Mononuclear cell (primary cell): ENCODE results near the gene ZNF25. TPM values are rescaled to one million over a fixed set of nuclear protein-coding genes. Genes with fewer than 3 reads are reported as not detected.
"Not testable (repeated sequence)": the region's sequence is repeated elsewhere in the genome, so short reads cannot be mapped to it uniquely, and the experiment has no call there.

ENCODE experiments used
- H3K27me3 ChIP-seq: 2 replicates; pipeline ENCODE4 v1.6.0; 2011; ENCODE audit warnings: low read length, control low read depth; ENCODE audit not compliant: insufficient read depth
- H3K4me1 ChIP-seq: 2 replicates; pipeline ENCODE4 v1.5.1; 2011; ENCODE audit warnings: mild to moderate bottlenecking, low read length, control low read depth; ENCODE audit not compliant: insufficient read depth
- H3K4me3 ChIP-seq: 2 replicates; pipeline ENCODE4 v1.5.1; 2011; ENCODE audit warnings: mild to moderate bottlenecking, low read length, moderate library complexity
- H3K9me3 ChIP-seq: 2 replicates; pipeline ENCODE4 v1.5.1; 2011; ENCODE audit warnings: low read depth, mild to moderate bottlenecking, control low read depth, low read length
- total RNA-seq: library from RNA; depleted of rRNA; stranded (reverse); fragments of >200 nt; gene quantifications from one replicate; pipeline ENCODE4 v1.2.3, GENCODE V29; 2012

ZNF25 gene
- total RNA-seq: 7.9 TPM

- Histone ChIP-seq H3K27me3 (no peaks in the 10 kb centered on the region), H3K4me1 (peaks cover 9% of the 10 kb centered on the region), H3K4me3 (peak within 1 kb of the TSS; percentile 72), H3K9me3 (no peaks in the 10 kb centered on the region)
These were observed at the start of gene ZNF25 for GRCh38 chr10:37976091-37976879. Gene ZNF25 (minus strand): TSS chr10:37976647. CDS start chr10:37971722, 4,925 bp downstream.

DNA sequence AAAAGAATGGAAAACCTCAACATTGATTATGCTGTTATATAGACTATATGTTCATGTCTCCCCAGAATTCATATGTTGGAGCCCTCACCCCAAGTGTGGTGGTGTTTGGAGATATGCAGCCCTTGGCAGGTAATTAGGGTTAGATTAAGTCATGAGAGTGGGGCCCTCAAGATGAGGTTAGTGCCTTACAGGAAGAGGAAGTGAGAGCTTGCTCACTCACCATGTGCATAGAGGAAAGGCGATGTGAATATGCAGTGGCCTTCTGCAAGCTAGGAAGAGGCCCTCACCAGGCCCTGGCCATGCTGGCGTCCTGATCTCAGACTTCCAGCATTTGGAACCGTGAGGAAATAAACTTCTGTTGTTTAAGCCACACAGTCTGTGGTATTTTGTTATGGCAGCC, 48.8 kb upstream of the ZNF25 start:
- H3K4me3 ChIP-seq: no peak overlapping the region
- H3K9me3 ChIP-seq: no peaks in the 10 kb centered on the region
- H3K4me1 ChIP-seq: peaks cover 4% of the 10 kb centered on the region
- H3K27me3 ChIP-seq: no peaks in the 10 kb centered on the region

- not testable (repeated sequence) for H3K4me3 ChIP-seq, H3K4me1 ChIP-seq
These were observed 42.7 kb upstream of the ZNF25 start for GRCh38 chr10:38019124-38019523.

GRCh38 chr10:38016354-38016753, 39.9 kb upstream of the ZNF25 start:
- peaks cover 8% of the 10 kb centered on the region for H3K4me1 ChIP-seq
- H3K4me3 ChIP-seq: no peak overlapping the region
- no peaks in the 10 kb centered on the region for H3K9me3 ChIP-seq
- H3K27me3 ChIP-seq: no peaks in the 10 kb centered on the region

More at GRCh38 chr10:38019124-38019523, 42.7 kb upstream of the ZNF25 start:
- not testable (repeated sequence) for H3K9me3 ChIP-seq, H3K27me3 ChIP-seq

GRCh38 chr10:38010119-38010903, 33.9 kb upstream of the ZNF25 start, which contains the start of gene ZNF33A:
Gene ZNF33A (plus strand): TSS chr10:38010675. CDS start chr10:38012342, 1,667 bp downstream.
- H3K4me1 ChIP-seq: peaks cover 29% of the 10 kb centered on the region
- peak within 1 kb of the TSS; percentile 66 for H3K4me3 ChIP-seq
- no peaks in the 10 kb centered on the region for H3K27me3 ChIP-seq
- H3K9me3 ChIP-seq: no peaks in the 10 kb centered on the region

- no peaks in the 10 kb centered on the region for H3K9me3 ChIP-seq
- H3K27me3 ChIP-seq: no peaks in the 10 kb centered on the region
- H3K4me3 ChIP-seq: no peak overlapping the region
- peaks cover 29% of the 10 kb centered on the region for H3K4me1 ChIP-seq
These were observed 31.5 kb upstream of the ZNF25 start for GRCh38 chr10:38007991-38008390.

DNA sequence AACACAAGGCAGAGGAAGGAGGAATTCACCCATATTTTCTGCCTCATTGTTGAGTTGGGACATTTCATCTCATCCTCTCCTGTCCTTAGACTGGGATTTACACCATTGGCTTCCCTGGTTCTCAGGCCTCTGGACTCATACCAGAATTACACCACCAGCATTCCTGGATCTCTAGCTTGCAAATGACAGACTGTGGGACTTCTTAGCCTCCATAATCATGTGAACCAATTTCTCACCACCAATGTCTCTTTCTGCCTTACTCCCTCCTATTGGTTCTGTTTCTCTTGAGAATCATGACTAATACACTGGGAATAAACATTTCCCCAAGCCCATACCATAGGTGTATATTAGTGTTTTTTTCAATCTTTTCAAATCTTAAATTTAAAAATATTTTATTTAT, 31.1 kb upstream of the ZNF25 start:
- H3K4me1 ChIP-seq: peaks cover 29% of the 10 kb centered on the region
- H3K4me3 ChIP-seq: no peak overlapping the region
- no peaks in the 10 kb centered on the region for H3K9me3 ChIP-seq

GRCh38 chr10:38003588-38003987, 27.1 kb upstream of the ZNF25 start:
- Histone ChIP-seq H3K4me3 (no peak overlapping the region), H3K9me3 (no peaks in the 10 kb centered on the region), H3K27me3 (no peaks in the 10 kb centered on the region), H3K4me1 (peaks cover 9% of the 10 kb centered on the region)

More for the DNA sequence above, 31.1 kb upstream of the ZNF25 start:
- H3K27me3 ChIP-seq: no peaks in the 10 kb centered on the region

DNA sequence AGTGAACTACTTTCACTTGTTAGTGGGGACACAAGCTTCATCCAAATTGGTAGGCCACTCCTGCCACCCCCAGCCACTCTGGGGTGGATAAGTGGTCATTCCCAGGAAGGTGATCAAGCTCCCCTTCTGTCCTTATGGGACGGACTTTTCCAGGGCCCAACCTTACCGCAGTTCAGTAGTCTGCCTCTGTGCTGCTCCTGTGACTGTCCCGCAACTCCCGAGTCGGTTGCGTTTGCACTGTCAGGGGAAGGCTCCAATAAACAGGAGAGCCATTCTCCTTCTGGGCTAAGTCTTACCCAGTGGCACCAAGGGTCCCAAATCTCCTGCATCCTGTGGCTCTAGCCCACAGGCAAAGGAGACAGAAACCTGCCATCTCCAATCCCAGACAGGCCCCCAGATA, 26.6 kb upstream of the ZNF25 start:
- H3K27me3 ChIP-seq: no peaks in the 10 kb centered on the region
- peaks cover 6% of the 10 kb centered on the region for H3K4me1 ChIP-seq
- H3K4me3 ChIP-seq: no peak overlapping the region
- H3K9me3 ChIP-seq: no peaks in the 10 kb centered on the region

GRCh38 chr10:38000474-38000873, 24.0 kb upstream of the ZNF25 start:
- H3K9me3 ChIP-seq, H3K4me1 ChIP-seq, H3K27me3 ChIP-seq, H3K4me3 ChIP-seq: not testable (repeated sequence)

- not testable (repeated sequence) for H3K4me1 ChIP-seq, H3K9me3 ChIP-seq, H3K27me3 ChIP-seq, H3K4me3 ChIP-seq
These were observed 22.5 kb upstream of the ZNF25 start for GRCh38 chr10:37998920-37999319.

DNA sequence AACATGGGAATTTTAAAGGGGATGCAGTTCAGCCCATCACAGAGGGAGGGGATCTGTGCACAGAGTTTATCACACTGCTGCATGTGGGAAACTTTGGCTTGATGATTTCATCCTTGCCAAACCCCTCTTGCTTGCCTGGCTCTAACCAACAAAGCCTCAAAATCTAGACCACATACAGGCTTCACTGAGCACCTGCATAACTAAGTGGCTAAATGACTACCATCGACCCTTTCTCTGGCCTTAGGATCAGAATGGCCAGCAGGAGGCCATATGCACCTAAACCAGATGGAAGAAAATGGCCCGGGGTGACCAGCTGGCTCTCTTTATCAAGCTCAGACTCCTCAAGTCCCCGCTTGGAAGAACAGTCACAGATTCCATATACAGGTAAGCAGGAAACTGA, 15.6 kb upstream of the ZNF25 start:
- no peaks in the 10 kb centered on the region for H3K27me3 ChIP-seq
- H3K4me1 ChIP-seq: no peaks in the 10 kb centered on the region
- no peak overlapping the region for H3K4me3 ChIP-seq
- H3K9me3 ChIP-seq: no peaks in the 10 kb centered on the region

GRCh38 chr10:37991655-37992054, 15.2 kb upstream of the ZNF25 start:
- H3K4me1 ChIP-seq: no peaks in the 10 kb centered on the region
- no peaks in the 10 kb centered on the region for H3K27me3 ChIP-seq
- H3K4me3 ChIP-seq: no peak overlapping the region
- no peaks in the 10 kb centered on the region for H3K9me3 ChIP-seq

DNA sequence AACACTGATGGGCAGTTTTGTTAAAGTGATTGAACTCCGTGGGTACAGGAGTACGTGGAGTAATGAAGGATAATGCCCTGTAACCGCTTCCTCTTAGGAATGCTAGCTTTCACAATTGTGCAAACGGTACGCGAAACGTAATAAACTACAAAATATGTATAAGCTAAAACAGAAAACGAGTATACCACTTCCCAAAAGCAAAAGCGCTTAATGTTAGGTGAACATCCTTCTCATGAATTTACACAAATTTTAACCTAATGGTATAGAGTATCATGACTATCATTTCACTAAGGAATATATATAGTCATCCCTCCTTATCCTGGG, 395 bp upstream of the ZNF25 start:
- Histone ChIP-seq H3K9me3 (no peaks in the 10 kb centered on the region), H3K4me3 (peak overlapping the region; percentile 72), H3K4me1 (peaks cover 9% of the 10 kb centered on the region), H3K27me3 (no peaks in the 10 kb centered on the region)

DNA sequence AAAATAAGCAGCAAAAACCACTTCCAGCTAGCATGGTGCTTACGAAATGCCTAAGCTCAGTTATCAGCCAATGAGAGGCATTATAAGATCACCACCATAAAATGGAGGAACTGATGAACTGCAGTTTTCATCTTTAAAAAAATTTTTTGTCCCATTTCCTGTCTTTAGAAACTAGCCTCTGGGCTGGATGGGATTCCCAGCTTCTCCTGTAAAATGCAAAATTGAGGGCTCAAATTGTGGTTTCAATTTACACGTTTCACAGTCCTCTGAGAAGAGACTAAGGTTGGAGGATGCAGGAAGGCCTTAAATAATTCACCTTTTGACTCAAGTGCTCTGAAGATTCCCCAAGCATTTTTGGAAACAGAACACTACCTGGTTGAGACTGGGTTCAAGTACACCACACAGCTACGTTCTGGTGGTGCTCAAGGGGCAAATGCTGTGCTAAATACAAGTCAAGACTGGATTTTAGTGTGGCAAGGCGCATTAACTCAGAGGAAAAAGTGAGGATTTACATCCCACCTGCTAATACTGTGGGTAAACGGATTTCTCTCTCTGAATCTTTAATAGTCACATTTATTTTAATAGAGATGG, 951 bp downstream of the ZNF25 start:
- H3K9me3 ChIP-seq: no peaks in the 10 kb centered on the region
- H3K4me1 ChIP-seq: peaks cover 9% of the 10 kb centered on the region
- H3K4me3 ChIP-seq: peak overlapping the region; percentile 72
- H3K27me3 ChIP-seq: no peaks in the 10 kb centered on the region
